HepG2 (cell line): ENCODE measurements around the gene PIP5K1A. TPM values are rescaled to one million over a fixed set of nuclear protein-coding genes. Genes with fewer than 3 reads are reported as not detected.

Source experiments
- ATAC-seq: fragments of 200-7000 bp; cut with Tn5 transposase; 3 replicates; pipeline ENCODE4 v1.9.1; 2020; ENCODE audit warnings: mild to moderate bottlenecking, moderate library complexity
- BruUV-seq: library from RNA; stranded (reverse); fragments of 400-500 nt; replicated peaks from 2 replicates; lab custom pipeline; 2021; lab: Mats Ljungman, UMichigan
- CTCF ChIA-PET: fragments of 300-600 bp; formaldehyde crosslinking; extraction: SDS; loops from one replicate; lab custom pipeline; 2021; ENCODE audit warnings: low total read pairs, inconsistent platforms, low intra/inter-chr PET ratio; lab: Yijun Ruan, JAX
- POLR2A ChIA-PET: fragments of 350-600 bp; sonication (Branson Sonifier 250); formaldehyde crosslinking; loops from one replicate; lab custom pipeline; 2020; ENCODE audit warnings: antibody characterized with exemption, inconsistent platforms; lab: Yijun Ruan, JAX
- DNase-seq: peaks from one replicate; pipeline ENCODE4 v3.0.0-alpha.2; 2015; ENCODE audit warnings: low spot score
- FAIRE-seq: peaks from 3 replicates; lab custom pipeline; 2011; peaks lifted over from hg19 to GRCh38; lab: Jason Lieb, UNC
- H2AFZ ChIP-seq: one replicate; pipeline ENCODE4 v1.6.1; 2011; ENCODE audit warnings: low read length, inconsistent platforms
- H3K27ac ChIP-seq: fragments of 300-600 bp; 3 replicates; pipeline ENCODE4 v1.8.0; 2011; ENCODE audit warnings: mixed run types, mild to moderate bottlenecking, mixed read lengths, low read length, inconsistent platforms; ENCODE audit not compliant: insufficient read depth; ENCODE audit errors: extremely low read length
- H3K27me3 ChIP-seq, 2 experiments: fragments of 200-600 bp in 1 of 2; 2 replicates in 1 of 2; 3 replicates in 1 of 2; pipeline versions ENCODE4 v1.6.0 to v1.8.0; 2011; ENCODE audit warnings: low read length in 2 of 2, mild to moderate bottlenecking in 2 of 2, moderate library complexity in 2 of 2, inconsistent platforms in 1 of 2; ENCODE audit not compliant: insufficient read depth in 2 of 2, control insufficient read depth in 1 of 2
- H3K36me3 ChIP-seq, 2 experiments: fragments of 200-600 bp in 1 of 2; replicated peaks in 1 of 2; 2 replicates in 1 of 2; 3 replicates in 1 of 2; pipeline versions ENCODE4 v1.5.1 to v1.8.0; 2011; ENCODE audit warnings: low read length in 2 of 2, inconsistent platforms in 1 of 2; ENCODE audit not compliant: insufficient read depth in 2 of 2, control insufficient read depth in 1 of 2
- H3K4me1 ChIP-seq: 2 replicates; pipeline ENCODE4 v1.5.1; 2012; ENCODE audit warnings: low read length, inconsistent platforms; ENCODE audit not compliant: insufficient read depth
- H3K4me2 ChIP-seq: 2 replicates; pipeline ENCODE4 v1.6.0; 2011; ENCODE audit warnings: low read depth, low read length, inconsistent platforms
- H3K4me3 ChIP-seq, 3 experiments: fragments of 200-600 bp in 1 of 3; sonication (generic), shearing (Covaris generic) in 1 of 3; replicated peaks in 1 of 3; 2 replicates each; pipeline ENCODE4 v1.5.1; 2011 to 2016; ENCODE audit warnings: low read length in 3 of 3, inconsistent platforms in 2 of 3, low read depth in 2 of 3, mild to moderate bottlenecking in 2 of 3, control low read depth in 1 of 3, mixed read lengths in 1 of 3; ENCODE audit not compliant: insufficient read depth in 1 of 3
- H3K79me2 ChIP-seq: one replicate; pipeline ENCODE4 v1.6.1; 2011; ENCODE audit warnings: low read length, inconsistent platforms; ENCODE audit not compliant: insufficient read depth
- H3K9ac ChIP-seq: 2 replicates; pipeline ENCODE4 v1.6.0; 2011; ENCODE audit warnings: mild to moderate bottlenecking, low read depth, low read length, inconsistent platforms; ENCODE audit not compliant: insufficient read depth
- H3K9me3 ChIP-seq: 2 replicates; pipeline ENCODE4 v1.5.1; 2012; ENCODE audit warnings: mild to moderate bottlenecking, low read length
- H4K20me1 ChIP-seq: 2 replicates; pipeline ENCODE4 v1.6.0; 2011; ENCODE audit warnings: inconsistent platforms, mild to moderate bottlenecking, low read length, moderate library complexity; ENCODE audit not compliant: insufficient read depth
- CHD2 ChIP-seq: IDR thresholded peaks from 2 replicates; pipeline ENCODE4 v1.6.1; 2011; ENCODE audit warnings: low read depth, low read length, improper control_type of control experiment
- RAD51 ChIP-seq: fragments of 450-650 bp; IDR thresholded peaks from 2 replicates; pipeline ENCODE4 v1.6.1; 2016; ENCODE audit warnings: borderline replicate concordance
- RXRB ChIP-seq: IDR thresholded peaks from 2 replicates; pipeline ENCODE4 v1.6.1; 2016; ENCODE audit warnings: borderline replicate concordance, missing genetic modification reagents, missing compliant biosample characterization
- SP5 ChIP-seq: IDR thresholded peaks from 2 replicates; pipeline ENCODE4 v1.6.1; 2016; ENCODE audit warnings: low read depth, borderline replicate concordance
- SRF ChIP-seq: IDR thresholded peaks from 2 replicates; pipeline ENCODE4 v1.6.1; 2011; ENCODE audit warnings: mild to moderate bottlenecking, low read depth, low read length, moderate library complexity
- WGBS: methylation state at CpG from one replicate; pipeline ENCODE4 v1.1.6; 2017; ENCODE audit warnings: low lambda C conversion rate; 5-methylcytosine and 5-hydroxymethylcytosine counted together
- in situ Hi-C: cut with HindIII; loops from 2 replicates; pipeline ENCODE4 v1.10.0; 2017; ENCODE audit warnings: low pct_unique_long_range_greater_than_20kb; ENCODE audit not compliant: extremely low pct_ligation_motif_present
- intact Hi-C: fragments of 100-400 bp; cut with micrococcal nuclease; formaldehyde crosslinking; loops from one replicate; pipeline ENCODE4 v1.10.0; 2022; ENCODE audit not compliant: unreplicated experiment
- polyA plus RNA-seq, 8 experiments: library from polyadenylated mRNA; depleted of rRNA in 3 of 8; stranded (reverse) in 7 of 8; unstranded in 1 of 8; fragments of >200 nt; fragmentation: Illumina TruSeq in 4 of 8; extraction: Trizol in 4 of 8; gene quantifications; 2 replicates each; pipeline versions ENCODE4 v1.2.1 to v1.2.3, GENCODE V29; 2011 to 2016; ENCODE audit warnings: low read depth in 4 of 8, missing spikeins in 1 of 8, mixed read lengths in 1 of 8; ENCODE audit not compliant: insufficient read depth in 1 of 8
- total RNA-seq, 5 experiments: library from RNA; depleted of rRNA; stranded (reverse); fragments of >200 nt; fragmentation: Illumina TruSeq; extraction: Trizol; gene quantifications; 2 replicates each; pipeline ENCODE4 v1.2.3, GENCODE V29; 2016; ENCODE audit warnings: low read depth in 1 of 5
- TF ChIP-seq, protein P1 (sequence below): sonication (generic); formaldehyde crosslinking; IDR thresholded peaks from 2 replicates; pipeline ENCODE4 v1.4.0; 2020; ENCODE audit warnings: missing genetic modification reagents, borderline replicate concordance

Gene PIP5K1A
- total and polyA plus RNA-seq, 2 of the 13 experiments (the other 11 are each of a cell fraction or from before 2014, with no cell fraction given), result 45.3 to 65.1 TPM

GRCh38 chr1:151171190-151171589 lies 27.2 kb upstream of the PIP5K1A start:
- Histone ChIP-seq H3K79me2 (peaks cover 11% of the 10 kb centered on the region), H3K9ac (no peak overlapping the region), H3K4me3 (no peak overlapping the region), H4K20me1 (no peaks in the 10 kb centered on the region), H3K4me1 (peaks cover 14% of the 10 kb centered on the region), H3K27ac (no peak overlapping the region), H3K36me3 (peaks cover 4 to 11% of the 10 kb centered on the region in 2 experiments; a peak in 3 of 5 replicates), H3K4me2 (no peak overlapping the region), H2AFZ (no peak overlapping the region), H3K27me3 (no peaks in the 10 kb centered on the region; a peak in 2 of 5 replicates), H3K9me3 (no peaks in the 10 kb centered on the region)
- BruUV-seq, result no TSS peak
- FAIRE-seq (no peak), DNase-seq (no peak), ATAC-seq (no peak)
- intact Hi-C loops, result no loop called here
- POLR2A ChIA-PET, result interaction anchor here (2.1 kb wide), 1 partner anchor 18 kb away, joined by 6 read pairs; the partner anchor contains the start of gene VPS72
- CTCF ChIA-PET, result no interaction called here
- in situ Hi-C loops, result no loop called here
- TF ChIP-seq, protein P1, sequence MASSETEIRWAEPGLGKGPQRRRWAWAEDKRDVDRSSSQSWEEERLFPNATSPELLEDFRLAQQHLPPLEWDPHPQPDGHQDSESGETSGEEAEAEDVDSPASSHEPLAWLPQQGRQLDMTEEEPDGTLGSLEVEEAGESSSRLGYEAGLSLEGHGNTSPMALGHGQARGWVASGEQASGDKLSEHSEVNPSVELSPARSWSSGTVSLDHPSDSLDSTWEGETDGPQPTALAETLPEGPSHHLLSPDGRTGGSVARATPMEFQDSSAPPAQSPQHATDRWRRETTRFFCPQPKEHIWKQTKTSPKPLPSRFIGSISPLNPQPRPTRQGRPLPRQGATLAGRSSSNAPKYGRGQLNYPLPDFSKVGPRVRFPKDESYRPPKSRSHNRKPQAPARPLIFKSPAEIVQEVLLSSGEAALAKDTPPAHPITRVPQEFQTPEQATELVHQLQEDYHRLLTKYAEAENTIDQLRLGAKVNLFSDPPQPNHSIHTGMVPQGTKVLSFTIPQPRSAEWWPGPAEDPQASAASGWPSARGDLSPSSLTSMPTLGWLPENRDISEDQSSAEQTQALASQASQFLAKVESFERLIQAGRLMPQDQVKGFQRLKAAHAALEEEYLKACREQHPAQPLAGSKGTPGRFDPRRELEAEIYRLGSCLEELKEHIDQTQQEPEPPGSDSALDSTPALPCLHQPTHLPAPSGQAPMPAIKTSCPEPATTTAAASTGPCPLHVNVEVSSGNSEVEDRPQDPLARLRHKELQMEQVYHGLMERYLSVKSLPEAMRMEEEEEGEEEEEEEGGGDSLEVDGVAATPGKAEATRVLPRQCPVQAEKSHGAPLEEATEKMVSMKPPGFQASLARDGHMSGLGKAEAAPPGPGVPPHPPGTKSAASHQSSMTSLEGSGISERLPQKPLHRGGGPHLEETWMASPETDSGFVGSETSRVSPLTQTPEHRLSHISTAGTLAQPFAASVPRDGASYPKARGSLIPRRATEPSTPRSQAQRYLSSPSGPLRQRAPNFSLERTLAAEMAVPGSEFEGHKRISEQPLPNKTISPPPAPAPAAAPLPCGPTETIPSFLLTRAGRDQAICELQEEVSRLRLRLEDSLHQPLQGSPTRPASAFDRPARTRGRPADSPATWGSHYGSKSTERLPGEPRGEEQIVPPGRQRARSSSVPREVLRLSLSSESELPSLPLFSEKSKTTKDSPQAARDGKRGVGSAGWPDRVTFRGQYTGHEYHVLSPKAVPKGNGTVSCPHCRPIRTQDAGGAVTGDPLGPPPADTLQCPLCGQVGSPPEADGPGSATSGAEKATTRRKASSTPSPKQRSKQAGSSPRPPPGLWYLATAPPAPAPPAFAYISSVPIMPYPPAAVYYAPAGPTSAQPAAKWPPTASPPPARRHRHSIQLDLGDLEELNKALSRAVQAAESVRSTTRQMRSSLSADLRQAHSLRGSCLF (CRISPR knock-in tag), result no peak
- no peak for TF ChIP-seq CHD2
- no peak for TF ChIP-seq SRF
- TF ChIP-seq RXRB (CRISPR knock-in tag), result no peak
- TF ChIP-seq RAD51, result no peak
- TF ChIP-seq SP5 (CRISPR knock-in tag), result no peak
- TF ChIP-seq, all 625 proteins: peak for 0
- WGBS, result 95% methylated on average over 5 of the region's 5 CpGs
